Uterus (tissue), 2 donors: ENCODE data around the gene PRRC1.

ENCODE experiments used
- CTCF ChIP-seq, 4 experiments: fragments of 200-600 bp in 2 of 4; fragments of 450-650 bp in 2 of 4; sonication (generic) in 2 of 4; IDR thresholded peaks; one replicate each; pipeline ENCODE4 v1.5.1; 2016 to 2019; ENCODE audit warnings: antibody characterized with exemption in 4 of 4, mild to moderate bottlenecking in 2 of 4, moderate library complexity in 1 of 4
- POLR2A ChIP-seq, 2 donors: fragments of 450-650 bp; IDR thresholded peaks; one replicate each; pipeline ENCODE4 v1.6.1; 2016; ENCODE audit warnings: antibody characterized with exemption in 2 of 2, mild to moderate bottlenecking in 1 of 2, moderate library complexity in 1 of 2

GRCh38 chr5:127536687-127537086 lies 19.2 kb downstream of the PRRC1 start:
- TF ChIP-seq CTCF (IDR thresholded peaks at IDR 0.05) = no peak
- TF ChIP-seq POLR2A (IDR thresholded peaks at IDR 0.05) = no peak
